Measurements from ENCODE around the gene NDST4.

NDST4 gene

GRCh38 chr4:114830628-114831027, 282.8 kb downstream of the NDST4 start:
- no peak overlapping the region for H3K27ac Mint-ChIP-seq

GRCh38 chr4:114827651-114828050, 285.8 kb downstream of the NDST4 start:
- H3K4me3 Mint-ChIP-seq: no peak overlapping the region
- no peaks in the 10 kb centered on the region for H3K9me3 Mint-ChIP-seq
- H3K27me3 Mint-ChIP-seq (ENCODE audit: low read depth, poor library complexity): peaks cover 4% of the 10 kb centered on the region
- H3K27ac Mint-ChIP-seq: no peak overlapping the region
- H3K36me3 Mint-ChIP-seq (ENCODE audit: low read depth): no peaks in the 10 kb centered on the region
- no peak for TF ChIP-seq CTCF (IDR thresholded peaks at IDR 0.05)
- no peaks in the 10 kb centered on the region for H3K4me1 Mint-ChIP-seq
- no peak for DNase-seq

More at GRCh38 chr4:114830628-114831027, 282.8 kb downstream of the NDST4 start:
- no peak for TF ChIP-seq CTCF (IDR thresholded peaks at IDR 0.05)
- Mint-ChIP-seq H3K4me3 (no peak overlapping the region), H3K4me1 (no peaks in the 10 kb centered on the region), H3K36me3 (ENCODE audit: low read depth) (no peaks in the 10 kb centered on the region), H3K27me3 (ENCODE audit: low read depth, poor library complexity) (peaks cover 4% of the 10 kb centered on the region), H3K9me3 (no peaks in the 10 kb centered on the region)
- DNase-seq: no peak

- H3K4me1 Mint-ChIP-seq: peaks cover 6% of the 10 kb centered on the region
Observed at GRCh38 chr4:114815760-114816159, 297.7 kb downstream of the NDST4 start.

GRCh38 chr4:114813961-114814360, 299.5 kb downstream of the NDST4 start:
- no peaks in the 10 kb centered on the region for H3K27me3 Mint-ChIP-seq (ENCODE audit: low read depth, poor library complexity)
- no peaks in the 10 kb centered on the region for H3K36me3 Mint-ChIP-seq (ENCODE audit: low read depth)
- no peak for TF ChIP-seq CTCF (IDR thresholded peaks at IDR 0.05)

More at GRCh38 chr4:114815760-114816159, 297.7 kb downstream of the NDST4 start:
- no peaks in the 10 kb centered on the region for H3K36me3 Mint-ChIP-seq (ENCODE audit: low read depth)
- no peak overlapping the region for H3K4me3 Mint-ChIP-seq
- H3K27ac Mint-ChIP-seq: no peak overlapping the region
- H3K9me3 Mint-ChIP-seq: no peaks in the 10 kb centered on the region
- no peaks in the 10 kb centered on the region for H3K27me3 Mint-ChIP-seq (ENCODE audit: low read depth, poor library complexity)
- no peak for DNase-seq
- no peak for TF ChIP-seq CTCF (IDR thresholded peaks at IDR 0.05)

GRCh38 chr4:114811564-114812301, 301.7 kb downstream of the NDST4 start:
- no peak overlapping the region for H3K27ac Mint-ChIP-seq
- no peaks in the 10 kb centered on the region for H3K9me3 Mint-ChIP-seq
- no peaks in the 10 kb centered on the region for H3K27me3 Mint-ChIP-seq (ENCODE audit: low read depth, poor library complexity)
- H3K36me3 Mint-ChIP-seq (ENCODE audit: low read depth): no peaks in the 10 kb centered on the region
- H3K4me3 Mint-ChIP-seq: no peak overlapping the region
- TF ChIP-seq CTCF (IDR thresholded peaks at IDR 0.05): no peak
- no peak for DNase-seq
- peaks cover 6% of the 10 kb centered on the region for H3K4me1 Mint-ChIP-seq

More at GRCh38 chr4:114813961-114814360, 299.5 kb downstream of the NDST4 start:
- H3K27ac Mint-ChIP-seq: no peak overlapping the region
- H3K4me3 Mint-ChIP-seq: no peak overlapping the region
- DNase-seq: no peak
- H3K4me1 Mint-ChIP-seq: peaks cover 6% of the 10 kb centered on the region
- no peaks in the 10 kb centered on the region for H3K9me3 Mint-ChIP-seq

Data from nephron progenitor cell (in vitro differentiated cells).